Stimulated activated CD4-positive, alpha-beta T cell treated with anti-CD3 and anti-CD28 coated beads, Interleukin-12 subunit alpha, Interleukin-12 subunit beta, amount 100 ng/mL, for 48 hours (primary cell): ENCODE measurements around the gene SLC7A4.
A peak's percentile ranks its signal among the peaks of the same experiment; 100 is the strongest.
"Not testable (repeated sequence)": the region's sequence is repeated elsewhere in the genome, so short reads cannot be mapped to it uniquely, and the experiment has no call there.

Experiments
- DNase-seq, 3 donors: peaks; one replicate each; pipeline ENCODE4 v3.0.0-alpha.2; 2020; ENCODE audit warnings: low read depth in 2 of 3, low spot score in 1 of 3

SLC7A4 gene

DNA sequence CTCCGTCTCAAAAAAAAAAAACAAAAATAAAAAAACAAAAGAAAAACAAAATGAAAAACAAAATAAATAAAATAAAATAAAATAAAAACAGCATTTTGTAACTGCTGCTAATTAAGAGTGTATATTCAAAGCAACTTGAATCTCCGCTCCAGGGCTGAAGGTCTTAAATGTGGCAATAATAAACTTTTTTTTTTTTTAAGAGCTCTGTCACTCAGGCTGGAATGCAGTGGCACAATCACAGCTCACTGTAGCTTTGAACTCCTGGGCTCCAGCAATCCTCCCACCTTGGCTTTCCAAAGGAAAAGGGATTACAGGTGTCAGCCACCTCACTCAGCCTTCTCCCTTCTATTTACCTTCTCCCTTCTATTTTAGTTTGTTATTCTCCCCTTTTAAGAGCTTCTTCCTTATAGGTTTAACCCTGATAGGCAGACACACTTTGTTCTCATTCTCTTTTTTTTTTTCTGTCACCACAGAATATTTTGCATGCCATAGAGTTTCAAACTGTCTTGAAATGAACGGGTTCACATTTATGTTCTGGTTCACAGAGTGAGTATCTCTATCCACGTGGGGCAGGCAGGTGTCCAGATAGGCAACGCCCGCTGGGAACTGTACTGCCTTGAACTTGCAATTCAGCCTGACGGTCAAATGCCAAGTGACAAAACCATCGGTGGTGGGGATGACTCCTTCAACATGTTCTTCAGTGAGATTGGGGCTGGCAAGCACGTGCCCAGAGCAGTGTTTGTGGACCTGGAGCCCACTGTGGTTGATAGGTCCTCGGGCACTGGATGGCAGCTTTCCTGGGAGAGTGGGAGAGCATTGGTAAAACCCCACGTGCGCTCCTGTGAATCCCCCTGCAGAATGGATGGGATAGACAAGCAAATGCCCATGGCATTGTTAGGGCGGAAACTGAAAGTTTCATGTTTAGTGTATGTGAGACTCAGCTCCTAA lies 32.8 kb upstream of the SLC7A4 start:
- no peak for DNase-seq

DNA sequence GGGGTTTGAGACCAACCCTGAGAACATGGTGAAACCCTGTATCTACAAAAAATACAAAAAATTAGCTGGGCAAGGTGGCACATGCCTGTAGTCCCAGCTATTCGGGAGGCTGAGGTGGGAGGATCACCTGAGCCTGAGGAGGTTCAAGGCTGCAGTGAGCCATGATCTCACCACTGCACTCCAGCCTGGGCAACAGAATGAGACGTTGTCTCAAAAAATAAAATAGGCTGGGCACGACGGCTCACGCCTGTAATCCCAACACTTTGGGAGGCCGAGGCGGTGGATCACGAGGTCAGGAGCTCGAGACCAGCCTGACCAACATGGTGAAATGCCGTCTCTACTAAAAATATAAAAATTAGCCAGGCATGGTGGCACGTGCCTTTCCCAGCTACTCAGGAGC lies 32.1 kb upstream of the SLC7A4 start:
- not testable (repeated sequence) for DNase-seq

DNA sequence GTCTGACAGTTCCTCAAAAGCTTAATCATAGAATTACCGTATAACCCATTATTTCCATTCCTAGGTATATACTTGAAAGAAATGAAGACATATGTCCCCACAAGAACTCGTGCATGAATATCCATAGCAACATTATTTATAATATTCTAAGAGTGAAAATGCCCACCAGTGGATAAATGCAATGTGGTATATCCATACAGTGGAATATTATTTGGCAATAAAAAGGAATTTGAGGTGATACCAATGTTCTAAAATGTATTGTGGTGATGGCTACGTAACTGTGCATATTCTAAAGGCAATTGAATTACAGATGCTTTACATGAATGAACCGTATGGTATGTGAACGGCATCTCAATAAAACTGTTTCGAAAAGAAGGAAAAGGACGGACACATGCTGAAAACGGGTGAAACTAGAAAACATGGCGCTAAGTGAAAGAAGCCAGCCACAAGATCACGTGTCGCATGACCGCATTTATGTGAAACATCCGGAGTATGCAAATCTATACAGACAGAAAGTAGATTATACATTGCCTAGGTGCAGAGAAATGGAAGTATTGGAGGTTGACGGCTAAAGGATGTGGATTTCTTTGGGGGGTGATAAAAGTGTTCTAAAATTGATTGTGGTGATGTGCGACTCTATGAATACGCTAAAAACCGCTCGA lies 29.4 kb upstream of the SLC7A4 start:
- not testable (repeated sequence) for DNase-seq

DNA sequence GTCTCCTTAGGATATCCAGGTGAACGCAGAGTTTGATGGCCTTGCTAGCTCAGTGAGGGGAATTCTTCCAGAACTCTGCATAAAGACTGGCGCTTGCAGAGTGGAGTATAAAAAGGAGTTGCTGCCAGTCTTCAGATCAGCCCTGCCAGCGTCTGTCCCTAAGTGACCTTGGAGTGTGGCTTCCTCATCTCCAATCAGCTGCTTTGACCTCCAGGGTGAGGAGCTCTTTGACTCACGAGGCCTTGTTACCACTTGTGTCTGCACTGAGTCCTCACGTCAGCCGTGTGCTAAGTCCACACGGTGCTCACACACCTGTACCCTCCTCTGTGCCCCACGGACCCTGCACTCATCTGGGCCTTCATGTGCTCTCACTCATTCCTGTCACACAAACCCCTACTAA lies 28.0 kb upstream of the SLC7A4 start:
- DNase-seq: not testable (repeated sequence)

DNA sequence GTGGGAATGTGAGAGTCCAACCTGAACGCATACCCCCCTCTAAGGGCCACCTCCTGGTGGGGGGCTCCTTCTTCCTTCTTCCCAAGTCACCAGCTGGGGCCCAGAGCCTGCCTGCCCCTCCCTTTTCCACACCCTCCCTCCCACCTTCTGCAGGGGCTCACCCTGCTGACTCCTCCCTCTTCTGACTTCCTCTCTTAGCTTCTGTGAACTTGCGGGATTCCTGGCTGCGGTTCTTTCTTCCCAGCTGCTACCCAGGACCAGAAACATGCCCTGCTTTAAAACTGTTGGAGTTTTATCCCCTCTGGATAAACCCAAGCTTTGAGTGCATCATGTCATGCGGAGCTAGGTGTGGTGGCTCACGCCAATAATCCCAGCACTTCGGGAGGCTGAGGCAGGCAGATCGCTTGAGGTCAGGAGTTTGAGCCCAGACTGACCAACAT lies 23.5 kb upstream of the SLC7A4 start:
- DNase-seq: no peak

DNA sequence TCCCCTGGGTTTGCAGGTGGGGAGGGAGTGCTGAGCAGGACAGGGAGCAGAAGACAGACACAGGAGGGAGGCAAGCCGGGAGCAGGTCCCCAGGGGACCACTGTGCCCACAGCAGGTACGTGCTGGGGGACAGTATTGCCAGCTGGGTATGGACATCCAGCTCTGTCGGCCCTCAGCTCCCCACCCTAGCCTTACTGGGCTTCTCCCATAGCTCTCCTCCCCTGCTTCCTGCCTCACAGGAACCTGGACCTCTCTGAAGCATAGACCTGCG lies 23.1 kb upstream of the SLC7A4 start:
- no peak for DNase-seq

DNA sequence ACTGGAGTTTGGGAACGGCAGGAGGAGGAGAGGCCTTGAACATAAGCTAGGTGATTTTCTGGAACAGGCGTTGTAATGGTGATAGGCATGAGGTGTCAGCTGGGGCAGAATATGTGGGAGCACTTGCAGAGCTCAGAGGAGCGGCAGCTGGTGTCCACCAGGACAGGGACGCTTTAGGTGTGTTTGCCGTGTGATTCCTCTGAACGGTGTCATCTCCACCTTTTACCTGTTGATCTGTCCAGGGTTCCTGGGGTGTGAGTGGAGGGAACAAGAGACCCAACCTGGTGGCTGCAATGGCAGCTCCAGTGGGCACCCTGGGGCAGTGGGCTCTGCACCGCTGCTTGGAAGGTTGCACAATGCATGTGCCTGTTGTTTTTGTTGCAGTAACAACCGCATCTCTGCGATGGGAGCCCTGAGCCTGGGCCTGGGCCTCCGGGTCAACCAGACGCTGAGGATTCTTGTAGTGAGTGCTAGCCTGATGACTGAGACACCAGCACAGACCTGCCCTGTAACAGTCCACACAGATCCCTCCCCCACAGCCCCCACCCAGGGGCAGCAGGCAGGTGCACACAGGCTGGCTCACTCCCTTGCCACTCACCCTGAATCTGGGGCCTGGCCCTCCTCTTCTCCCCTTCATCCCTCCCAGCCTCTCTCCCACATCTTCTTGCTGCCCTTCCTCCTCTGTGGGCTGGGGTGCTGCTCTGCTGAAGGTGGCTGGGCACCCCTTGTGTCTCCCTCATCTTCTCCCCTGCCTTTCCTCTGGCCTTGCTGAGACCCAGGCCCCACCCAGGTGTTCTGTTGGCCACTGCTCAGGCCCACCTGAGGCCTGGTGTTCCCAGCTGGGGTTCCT lies 22.6 kb upstream of the SLC7A4 start:
- no peak for DNase-seq

DNA sequence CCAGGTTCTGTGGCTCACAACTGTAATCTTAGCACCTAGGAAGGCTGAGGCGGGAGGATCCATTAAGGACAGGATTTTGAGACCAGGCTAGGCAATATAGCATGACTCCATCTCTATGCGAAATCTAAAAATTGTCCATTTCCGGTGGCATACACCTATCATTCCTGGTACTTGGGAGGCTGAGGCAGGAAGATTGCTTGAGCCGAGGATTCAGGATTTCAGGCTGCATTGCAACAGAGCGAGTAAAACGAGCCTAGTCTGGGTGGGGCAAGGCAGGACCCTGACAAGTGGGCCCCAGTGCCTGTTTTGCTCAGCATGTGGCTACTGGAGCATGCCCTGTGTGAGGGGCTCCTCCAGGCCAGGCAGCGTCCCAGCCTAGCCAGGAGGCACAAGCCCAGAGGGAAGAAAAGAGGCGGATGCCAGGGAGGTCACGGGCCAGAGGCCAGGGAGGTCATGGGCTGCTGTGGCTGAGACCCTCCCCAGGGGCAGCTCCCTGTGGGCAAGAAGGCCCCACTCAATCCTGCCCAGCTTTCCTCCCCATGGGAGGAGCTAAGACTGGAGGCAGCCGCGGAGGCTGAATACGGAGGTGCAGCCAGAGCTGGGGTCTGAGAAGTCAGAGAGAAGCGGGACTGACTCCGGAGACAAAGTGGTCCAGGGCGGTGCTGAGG lies 21.8 kb upstream of the SLC7A4 start:
- no peak for DNase-seq

DNA sequence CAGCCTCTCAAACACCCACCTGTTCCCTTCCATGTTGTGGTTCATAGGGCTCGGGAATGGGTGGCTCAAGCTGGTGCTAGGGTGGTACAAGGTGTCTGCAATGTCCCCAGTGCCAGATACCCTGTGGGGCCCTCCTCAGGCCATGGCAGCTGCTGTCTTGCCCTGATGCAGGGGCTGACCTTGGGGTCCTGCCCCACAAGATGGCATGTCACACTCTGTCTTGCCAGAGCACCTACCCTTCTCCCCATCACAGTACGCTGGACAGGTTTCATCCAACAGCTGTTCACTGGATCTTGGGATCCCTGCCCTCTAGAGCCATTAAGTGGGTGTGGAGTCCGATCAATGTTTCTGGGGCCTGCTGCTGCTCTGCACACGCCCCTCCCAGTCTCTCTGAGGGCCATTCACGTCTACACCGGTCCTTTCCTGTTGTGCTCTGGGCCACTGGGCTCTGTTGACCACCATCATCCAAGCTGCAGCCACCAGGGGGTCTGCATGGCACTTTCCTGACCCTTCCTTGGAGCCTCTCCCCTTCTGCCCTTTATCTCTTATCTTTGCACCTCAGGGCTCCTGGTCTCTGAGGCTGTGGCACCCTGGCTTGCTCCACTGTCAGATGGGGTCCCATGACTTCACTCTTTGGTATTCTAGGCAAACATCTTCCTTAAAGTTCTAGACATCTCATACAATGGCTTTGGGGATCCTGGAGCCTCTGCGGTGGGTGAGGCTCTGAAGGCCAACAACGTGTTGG lies 20.5 kb upstream of the SLC7A4 start:
- DNase-seq: no peak

DNA sequence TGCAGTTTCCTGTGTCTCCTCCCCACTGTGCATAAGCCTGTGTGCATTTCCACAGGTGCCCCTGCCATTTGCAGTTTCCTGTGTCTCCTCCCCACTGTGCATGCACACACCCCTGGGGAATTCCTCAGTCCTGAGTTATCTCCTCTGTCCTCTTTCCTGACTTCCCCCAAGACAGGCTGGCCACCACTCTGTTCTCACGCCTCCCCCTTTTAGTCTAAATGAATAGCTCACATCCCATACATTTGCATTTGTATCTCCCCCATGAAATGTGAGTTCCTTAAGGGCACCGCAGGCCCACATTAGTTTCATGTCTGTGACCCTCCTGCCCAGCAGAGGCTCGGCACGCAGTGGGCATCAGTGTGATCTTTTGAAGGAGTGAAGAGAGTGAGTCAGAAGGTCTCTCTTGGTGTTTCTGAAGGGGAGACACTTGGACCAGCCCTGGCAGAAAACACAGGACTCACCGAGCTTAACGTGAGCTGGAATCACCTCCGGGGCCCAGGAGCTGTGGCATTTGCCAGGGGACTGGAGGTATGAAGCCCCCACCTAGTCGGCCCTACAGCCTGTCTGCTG lies 19.6 kb upstream of the SLC7A4 start:
- DNase-seq: no peak

DNA sequence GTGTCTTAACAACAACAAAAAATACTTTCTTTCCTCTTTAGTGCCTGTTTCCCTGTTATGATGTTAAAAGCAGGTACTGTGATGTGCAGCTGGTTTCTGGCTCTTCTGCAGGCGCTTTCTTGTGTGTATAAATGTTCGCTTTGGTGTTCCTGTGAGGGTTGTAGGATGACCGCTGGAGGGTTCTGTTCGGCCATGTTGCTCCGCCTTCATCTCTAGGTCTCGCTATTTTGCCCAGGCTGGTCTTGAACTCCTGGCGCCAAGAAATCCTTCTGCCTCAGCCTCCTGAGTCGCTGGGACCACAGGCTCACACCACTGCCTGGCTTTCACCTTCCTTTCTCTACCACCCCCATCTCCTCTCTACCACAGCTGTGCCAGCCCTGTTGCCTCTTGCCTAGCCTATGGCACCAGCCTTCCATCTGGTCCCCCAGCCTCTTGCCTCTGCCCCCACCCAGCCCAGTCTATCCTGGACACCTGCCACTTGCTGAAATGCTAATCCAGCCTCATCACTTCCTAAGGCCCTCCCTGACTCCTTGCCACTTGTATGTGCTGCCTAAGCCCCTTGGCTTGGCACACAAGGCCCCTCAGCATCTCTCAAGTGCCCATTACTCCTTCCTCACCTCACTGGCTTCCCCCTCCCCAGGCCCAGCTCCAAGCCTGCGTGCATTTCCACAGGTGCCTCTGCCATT lies 18.9 kb upstream of the SLC7A4 start:
- DNase-seq: no peak

DNA sequence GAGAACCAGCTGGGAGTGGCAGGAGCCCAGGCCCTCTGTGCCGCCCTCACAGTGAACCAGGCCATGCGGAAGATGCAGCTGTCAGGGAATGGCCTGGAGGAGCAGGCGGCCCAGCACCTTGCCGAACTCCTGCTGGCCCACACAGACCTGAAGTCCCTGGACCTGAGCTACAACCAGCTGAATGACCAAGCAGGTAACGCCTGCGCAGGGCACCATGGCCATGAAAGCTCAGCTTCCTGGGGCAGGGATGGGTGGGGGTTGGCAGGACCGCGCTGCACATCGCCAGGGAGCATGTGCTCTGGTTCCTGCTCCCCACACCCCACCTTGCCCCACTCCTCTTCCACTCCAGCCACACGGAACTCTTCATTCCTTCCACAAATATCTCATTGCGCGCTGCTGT lies 16.6 kb upstream of the SLC7A4 start:
- not testable (repeated sequence) for DNase-seq

DNA sequence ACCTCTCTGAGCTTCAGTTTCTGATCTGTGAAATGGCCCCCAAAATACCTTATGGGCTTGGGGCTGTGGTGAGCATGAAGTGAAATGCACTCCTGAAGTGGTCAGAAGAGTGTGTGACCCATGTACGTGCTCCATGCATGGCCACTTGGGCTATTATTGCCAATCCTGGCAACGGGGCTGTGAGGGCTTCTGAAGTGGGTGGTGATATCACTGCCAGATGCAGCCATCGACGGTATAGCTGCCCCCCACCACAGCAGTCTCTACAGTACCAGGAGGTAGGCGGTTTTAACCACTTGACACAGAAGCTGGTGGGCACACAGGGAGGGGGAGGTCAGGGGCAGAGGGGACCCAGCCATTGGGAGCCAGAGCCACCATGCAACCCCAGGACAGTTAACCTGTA lies 16.1 kb upstream of the SLC7A4 start:
- not testable (repeated sequence) for DNase-seq

DNA sequence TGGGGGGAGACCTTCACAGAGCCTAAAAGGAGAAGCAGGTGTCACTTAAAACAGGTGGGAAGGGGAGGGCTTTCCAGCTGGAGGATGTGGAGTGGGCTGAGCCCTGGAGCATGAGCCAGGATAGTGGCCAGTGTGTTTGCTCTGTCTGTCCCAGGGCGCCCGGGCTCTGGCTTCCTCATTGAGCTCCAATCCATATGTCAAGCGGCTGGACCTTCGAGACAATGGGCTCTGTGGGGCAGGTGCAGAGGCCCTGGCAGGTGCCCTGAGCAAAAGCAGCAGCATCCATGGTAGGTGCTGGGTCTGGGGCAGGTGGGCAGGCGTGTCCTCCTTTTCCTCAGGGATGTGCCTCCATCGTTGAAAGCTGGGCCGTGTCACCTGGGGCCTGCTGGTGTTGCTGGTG lies 15.4 kb upstream of the SLC7A4 start:
- DNase-seq: no peak

DNA sequence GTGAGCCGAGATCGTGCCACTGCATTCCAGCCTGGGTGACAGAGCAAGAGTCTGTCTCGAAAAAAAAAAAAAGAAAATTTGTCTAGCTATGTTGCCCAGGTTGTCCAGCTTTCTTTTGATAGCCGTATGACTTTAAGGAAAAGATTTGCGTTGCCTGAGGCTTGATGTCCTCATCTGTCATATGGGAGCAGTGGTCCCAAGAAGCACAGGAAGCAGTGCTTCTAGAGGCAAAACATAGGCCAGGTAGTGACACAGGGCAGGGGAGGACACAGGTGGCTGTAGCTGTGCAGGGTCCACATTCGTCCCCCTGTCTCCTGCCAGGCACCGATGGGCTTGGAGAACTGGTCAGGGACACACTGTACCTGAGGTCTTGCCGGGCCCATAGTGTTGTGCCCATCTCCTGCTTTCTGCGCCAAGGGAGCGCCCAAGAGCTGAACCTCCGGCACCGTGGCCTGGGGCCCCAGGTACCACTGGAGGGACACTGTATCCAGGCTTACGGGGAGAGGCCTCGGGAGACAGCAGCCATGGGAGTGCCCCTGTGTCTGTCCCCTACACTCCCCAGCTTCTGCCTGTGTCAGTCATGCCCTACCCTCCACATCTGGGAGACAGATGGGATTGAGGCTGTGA lies 14.8 kb upstream of the SLC7A4 start:
- no peak for DNase-seq

DNA sequence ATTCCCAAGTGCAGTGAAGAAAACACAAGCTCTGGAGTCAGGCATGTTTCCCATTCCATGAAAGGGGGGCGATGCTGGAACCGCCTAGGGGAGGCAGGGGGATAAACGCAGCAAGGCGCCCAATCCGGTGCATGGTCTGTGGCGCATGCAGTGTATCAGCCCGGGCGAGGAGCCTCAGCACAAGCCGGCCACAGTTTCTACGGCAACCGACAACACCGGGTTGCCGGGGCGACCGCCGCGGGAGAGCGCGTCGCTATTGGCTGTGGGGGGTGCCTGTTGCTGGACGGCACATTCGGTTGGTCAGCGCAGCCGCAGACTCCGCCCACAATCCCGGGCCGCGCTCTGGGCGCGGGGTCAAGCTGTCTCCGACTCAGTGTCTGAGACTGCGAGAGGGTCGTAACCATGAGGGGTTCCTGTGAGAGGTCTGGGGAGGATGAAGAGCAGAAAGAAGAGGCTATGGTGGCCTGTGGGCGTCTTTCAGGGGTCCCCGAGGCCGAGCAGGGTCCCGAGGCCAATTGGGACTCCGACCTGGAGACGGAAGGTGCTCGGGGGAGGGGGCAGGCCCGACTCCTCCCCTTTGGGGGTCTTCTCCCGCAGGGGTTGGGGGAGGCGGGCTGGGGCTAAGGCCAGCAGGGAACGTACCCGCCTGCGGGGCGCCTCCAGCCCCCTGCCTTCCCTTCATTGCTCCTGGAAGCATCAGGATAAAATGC lies 13.4 kb upstream of the SLC7A4 start, which contains the start of gene LRRC74B:
TSS of gene LRRC74B (plus strand) at position 362 of the 710 bp plus-strand sequence. CDS start at position 403, 41 bp downstream.
- DNase-seq: peak; percentile 48 to 72 (median 56)

DNA sequence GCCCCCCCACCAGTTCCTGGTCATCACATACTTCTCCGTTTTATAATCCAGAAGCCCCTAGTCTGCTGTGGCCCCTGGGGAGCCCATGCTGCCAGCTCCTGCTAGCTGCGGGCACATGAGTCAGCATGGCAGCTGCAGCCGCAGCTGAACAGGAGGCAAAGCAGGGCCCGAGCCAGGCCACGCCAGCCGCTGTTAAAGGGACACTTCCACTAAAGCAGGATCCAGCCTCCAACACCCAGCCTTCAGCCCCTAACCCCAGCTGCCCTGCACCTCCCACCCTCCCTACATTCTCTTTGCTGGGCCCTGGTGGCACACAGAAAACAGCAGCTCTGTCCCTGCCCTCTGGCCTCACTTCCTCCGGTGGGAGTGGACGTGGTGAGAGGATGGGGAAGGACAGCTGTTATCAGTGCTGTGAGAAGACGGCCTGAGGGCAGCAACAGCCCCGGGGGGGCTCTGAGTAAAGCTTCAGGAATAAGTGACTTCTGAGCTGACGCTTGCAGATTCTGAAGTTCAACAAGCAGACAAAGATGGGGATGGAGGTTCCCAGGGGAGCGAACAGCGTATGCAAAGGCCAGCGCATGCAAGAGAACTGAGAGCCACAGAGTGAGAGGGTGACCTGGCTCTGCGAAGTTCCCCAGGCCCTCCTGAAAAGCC lies 12.7 kb upstream of the SLC7A4 start:
- DNase-seq: no peak
